HG02678 (cell line): Measurements from ENCODE around the gene CCT7.
A peak's percentile ranks its signal among the peaks of the same experiment; 100 is the strongest.

Source experiments
- ATAC-seq: cut with Tn5 transposase; IDR thresholded peaks from one replicate; pipeline ENCODE4 v1.9.1; 2021; ENCODE audit warnings: mild to moderate bottlenecking, moderate library complexity; ENCODE audit not compliant: unreplicated experiment

The CCT7 gene

DNA sequence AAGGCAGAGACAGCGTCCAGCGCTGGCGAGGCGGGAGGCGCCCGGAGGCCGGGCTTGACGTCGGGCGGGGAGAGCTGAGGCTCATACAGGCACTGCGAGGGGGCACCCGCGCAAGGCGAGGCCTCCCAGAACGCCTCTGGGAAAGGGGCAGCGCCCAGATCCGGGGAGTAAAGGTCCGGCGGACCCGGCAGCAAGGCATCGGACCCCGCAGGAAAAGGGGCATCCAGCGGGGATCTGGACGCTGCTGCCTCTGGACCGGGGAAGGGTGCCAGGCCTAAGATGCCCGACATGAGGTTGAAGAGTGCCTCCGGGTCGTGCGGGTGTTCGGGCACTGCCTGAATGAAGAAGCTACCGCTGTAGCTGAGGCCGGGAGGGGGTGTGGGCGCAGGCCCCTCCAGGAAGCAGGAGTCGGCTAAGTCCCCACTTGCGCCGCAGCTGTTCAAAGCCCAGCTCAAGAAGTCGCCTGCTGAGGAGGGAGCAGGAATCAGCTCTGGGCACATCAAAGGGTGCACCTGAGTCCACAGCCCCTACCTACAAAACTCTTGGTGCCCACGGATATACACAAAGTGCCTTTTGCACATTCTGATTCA lies 58.3 kb downstream of the CCT7 start:
- no peak for ATAC-seq

DNA sequence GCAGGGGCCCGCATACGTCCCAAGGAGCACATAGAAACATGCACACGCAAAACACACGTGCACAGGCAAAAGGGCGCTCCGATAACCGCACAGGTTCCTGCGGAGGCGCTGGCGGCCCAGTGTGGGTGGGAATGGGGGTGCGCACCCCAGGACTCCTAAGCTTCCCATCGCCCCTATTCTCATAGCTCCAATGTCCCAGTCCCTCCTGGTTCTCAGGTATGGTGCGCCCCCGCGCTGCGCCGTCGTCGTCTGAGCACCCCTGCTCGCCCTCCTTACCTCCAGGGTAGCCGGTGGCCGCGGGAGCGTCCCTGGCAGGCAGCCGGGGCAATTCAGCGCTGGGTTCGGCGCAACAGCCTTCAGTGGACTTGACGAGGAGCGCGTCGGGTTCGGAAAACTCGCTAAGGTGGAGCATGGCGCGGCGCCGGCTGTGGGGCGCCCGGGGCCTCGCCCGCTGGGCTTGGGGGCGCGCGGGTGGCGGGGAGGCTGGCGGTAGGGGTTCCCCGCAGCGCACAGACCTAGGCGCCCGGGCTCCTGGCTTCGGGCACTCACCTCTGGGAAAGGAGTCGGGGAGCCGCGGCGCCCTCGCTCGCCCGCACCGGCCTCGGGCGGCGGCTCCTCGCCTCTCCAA lies 58.9 kb downstream of the CCT7 start:
- no peak for ATAC-seq

DNA sequence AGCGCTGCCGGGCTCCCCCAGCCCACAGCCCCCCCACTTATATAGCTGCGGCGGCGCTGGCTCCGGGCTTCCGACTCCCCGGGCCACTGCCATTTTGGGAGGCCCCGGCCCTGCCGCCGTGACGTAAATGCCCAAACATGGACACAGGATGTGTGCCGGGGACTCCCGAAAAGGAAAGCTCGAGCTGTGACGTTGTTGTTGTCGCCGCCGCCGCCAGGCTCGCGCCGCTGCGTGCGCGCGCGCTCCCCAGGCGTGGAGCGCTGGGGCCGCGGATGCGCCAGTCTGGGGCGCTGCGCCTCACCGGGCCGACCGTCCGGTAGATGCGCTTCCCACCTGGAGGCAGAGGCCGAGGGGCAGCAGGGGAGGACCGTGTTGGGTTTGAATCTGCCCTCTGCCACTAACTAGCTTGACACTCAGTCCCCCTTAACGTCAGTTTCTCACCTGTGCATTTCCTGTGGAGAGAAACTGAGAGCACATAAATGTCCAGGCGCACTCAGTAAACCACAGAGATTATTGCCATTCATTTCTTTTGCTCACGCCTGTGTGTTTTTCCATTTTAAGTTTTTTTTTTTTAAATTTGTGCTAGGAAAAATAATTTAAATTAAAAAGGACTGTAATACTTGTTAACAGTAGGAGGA lies 59.5 kb downstream of the CCT7 start, which contains the start of gene EGR4:
TSS of gene EGR4 (minus strand) at position 15 of the 638 bp plus-strand sequence. CDS start 231 bp downstream, outside the sequence.
- peak; percentile 93 for ATAC-seq

DNA sequence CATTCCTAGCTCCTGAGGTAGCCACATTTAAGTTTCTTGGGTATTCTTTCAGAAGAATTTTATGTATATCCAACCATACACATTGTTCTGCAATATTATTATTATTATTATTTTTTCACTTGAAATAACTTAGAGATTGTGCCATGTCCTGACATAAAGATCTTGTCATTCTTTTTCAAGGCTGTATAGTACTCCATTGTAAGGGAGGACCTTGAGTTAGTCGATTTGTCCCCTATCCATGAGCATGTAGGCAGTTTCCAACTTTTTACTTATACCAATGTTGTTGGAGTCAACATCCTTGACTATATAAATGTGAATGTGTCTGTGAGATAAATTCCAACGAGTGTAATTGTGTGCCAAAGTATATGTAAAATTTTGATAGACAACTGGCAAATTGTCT lies 60.1 kb downstream of the CCT7 start:
- no peak for ATAC-seq

DNA sequence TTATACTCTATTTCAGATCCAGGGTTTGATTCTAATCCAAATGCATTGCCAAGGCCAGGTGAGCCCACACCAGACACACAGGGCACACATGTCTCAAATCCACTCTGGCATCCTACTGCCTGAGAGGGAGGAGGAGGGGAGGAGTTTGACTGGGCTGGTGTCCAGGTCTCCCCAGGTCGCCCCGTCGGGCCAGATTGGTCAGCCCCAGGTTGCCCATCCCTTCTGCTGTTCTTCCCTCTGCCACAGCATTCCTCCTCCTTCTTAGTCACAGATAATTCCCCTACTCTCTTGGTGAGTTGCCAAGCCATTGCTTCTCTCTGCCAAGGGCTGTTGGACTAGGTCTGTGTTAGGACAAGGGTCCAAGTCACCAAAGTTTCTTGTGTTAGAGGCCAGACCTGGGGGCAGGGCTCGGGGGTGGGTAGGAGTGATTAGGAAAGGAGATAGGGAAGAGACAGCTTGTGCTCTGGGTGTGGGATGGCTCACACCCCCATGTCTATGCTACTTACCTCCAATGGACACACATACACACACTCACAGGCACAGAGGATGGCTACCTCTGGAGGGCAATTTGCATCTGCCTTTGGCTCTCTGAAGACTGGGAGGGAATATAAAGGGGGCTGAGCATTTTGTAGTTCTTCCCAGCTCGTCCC lies 61.8 kb downstream of the CCT7 start:
- no peak for ATAC-seq

DNA sequence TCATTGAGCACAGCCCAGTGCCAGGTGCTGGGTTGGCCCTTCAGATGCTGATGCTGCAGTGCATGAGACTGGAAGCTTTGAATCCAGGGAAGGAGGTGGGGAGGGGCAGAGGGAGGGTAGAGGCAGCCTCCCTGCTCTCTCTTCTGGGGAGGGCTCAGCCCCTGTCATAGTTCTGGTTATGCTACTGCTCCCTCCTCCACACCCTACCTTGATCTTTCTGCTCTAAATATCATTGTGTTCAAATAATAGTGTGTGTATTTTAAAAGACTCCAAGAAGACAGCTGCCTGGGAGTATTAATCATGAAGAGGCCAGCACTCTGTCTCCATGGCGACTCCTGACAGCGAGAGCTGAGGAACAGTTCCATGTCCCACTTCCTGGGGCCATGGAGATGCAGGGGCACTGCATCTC lies 63.0 kb downstream of the CCT7 start:
- ATAC-seq, result no peak

DNA sequence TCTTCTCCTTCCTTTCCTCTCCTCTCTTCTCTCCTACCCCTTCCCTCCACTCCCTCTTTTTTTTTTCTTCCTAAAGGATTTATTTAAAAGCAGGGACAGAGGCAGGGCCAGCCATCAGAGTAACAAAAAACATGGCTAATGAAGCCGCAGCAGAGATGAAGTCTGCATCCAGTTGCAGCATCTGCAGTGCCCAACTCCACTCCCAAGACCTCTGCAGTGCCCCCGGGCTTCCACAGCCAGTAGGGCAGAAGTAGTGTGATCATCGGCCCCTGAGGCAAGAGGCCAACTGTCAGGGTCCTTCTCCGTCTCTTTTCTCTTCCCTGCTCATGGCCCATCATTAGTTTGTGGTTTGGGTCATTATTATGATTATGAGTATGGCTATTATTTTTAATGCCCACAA lies 63.5 kb downstream of the CCT7 start:
- no peak for ATAC-seq

DNA sequence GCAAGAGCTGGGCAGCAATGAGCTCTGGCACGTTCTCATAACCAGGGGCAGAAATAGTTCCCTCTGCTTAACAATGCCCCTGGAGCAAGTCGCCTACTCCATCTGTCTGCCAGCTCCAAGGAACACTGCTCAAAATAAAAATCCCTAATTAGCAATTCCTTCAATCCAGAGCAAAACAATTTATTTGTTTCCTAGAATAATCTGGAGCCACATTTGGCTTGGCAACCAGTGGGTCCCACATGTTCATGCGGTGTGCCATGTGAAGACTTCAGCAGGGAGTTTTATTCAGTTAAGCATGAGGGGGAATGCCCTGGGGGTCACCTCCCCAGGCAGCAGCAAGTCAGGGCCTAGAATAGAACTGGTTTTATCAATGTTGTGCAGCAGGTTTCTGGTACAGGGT lies 66.8 kb downstream of the CCT7 start:
- ATAC-seq, result no peak

DNA sequence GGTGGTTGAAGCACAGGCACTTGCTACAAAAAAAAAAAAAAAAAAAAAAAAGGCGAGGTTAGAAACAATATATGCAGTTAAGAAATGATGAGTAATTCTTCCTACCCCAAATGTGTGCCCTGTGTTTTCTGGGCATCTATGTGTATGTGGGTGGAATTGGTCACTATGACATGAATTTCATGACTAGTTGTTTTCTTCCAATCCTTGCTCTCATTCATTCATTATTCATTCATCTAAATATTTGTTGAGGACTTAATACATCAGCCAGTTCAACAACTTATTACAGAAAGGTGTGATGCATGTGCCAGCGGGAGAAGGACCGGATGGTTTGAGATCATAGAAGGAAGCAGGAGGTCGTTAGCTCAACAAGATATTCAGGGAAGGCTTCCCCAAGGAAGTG lies 67.5 kb downstream of the CCT7 start:
- ATAC-seq, result no peak
